ENCODE measurements around the gene HOXB9. TPM values are rescaled to one million over a fixed set of nuclear protein-coding genes. Genes with fewer than 3 reads are reported as not detected.
A peak's percentile ranks its signal among the peaks of the same experiment; 100 is the strongest.

Gene HOXB9
- total and polyA plus RNA-seq, 9 of the 15 experiments (the other 6 are each of a cell fraction or from before 2014, with no cell fraction given), result 3.1 to 196 (median 77.6) TPM

- in situ Hi-C loops (cut with MboI), result no loop called here
- H3K4me3 ChIP-seq, result peak overlapping the region; percentile 56
These were observed 19.6 kb upstream of the HOXB9 start for GRCh38 chr17:48645639-48646182.

More at GRCh38 chr17:48645639-48646182, 19.6 kb upstream of the HOXB9 start:
- intact Hi-C loops (cut with micrococcal nuclease), result no loop called here
- peaks cover 9 to 35% of the 10 kb centered on the region in 2 experiments; a peak in 4 of 5 replicates for H3K4me1 ChIP-seq (replicated peaks in 1 of 2; ENCODE audit: control insufficient read depth in 2 of 2, insufficient read depth in 2 of 2, low read length in 2 of 2)
- H3K27ac ChIP-seq (ENCODE audit: extremely low read depth, low read depth, low read length), result peak overlapping the region; percentile 78
- WGBS (ENCODE audit: insufficient coverage, low coverage, missing lambda C conversion rate), result 45% methylated on average over 13 of the region's 14 CpGs
- no peak for DNase-seq (ENCODE audit: extremely low read depth in 1 of 4, low spot score in 3 of 4)
- H3K79me2 ChIP-seq (ENCODE audit: control insufficient read depth, insufficient read depth, low read length), result peaks cover 35% of the 10 kb centered on the region
- ChIA-PET CTCF (ENCODE audit: low intra/inter-chr PET ratio) (no interaction called here), POLR2A (interaction anchor here (1.2 to 1.3 kb wide), 2 partner anchors 10 to 18 kb away, joined by 3 read pairs; no protein-coding TSS in a partner anchor)
- peak overlapping the region; percentile 70 to 93 for H3K9ac ChIP-seq (ENCODE audit: insufficient read depth in 1 of 2, low read depth in 2 of 2, low read length in 2 of 2)
- no peaks in the 10 kb centered on the region for H3K27me3 ChIP-seq (ENCODE audit: control insufficient read depth in 2 of 2, insufficient read depth in 2 of 2, low read length in 2 of 2)
- ATAC-seq, result no peak; the same call in 1 of the 3 replicates
- H3K9me1 ChIP-seq (ENCODE audit: control insufficient read depth, insufficient read depth, low read length), result no peaks in the 10 kb centered on the region
- TF ChIP-seq NFE2 (IDR thresholded peaks at IDR 0.05; ENCODE audit: low read depth) (no peak), YY1 (IDR thresholded peaks at IDR 0.05; ENCODE audit: borderline replicate concordance in 1 of 3, control insufficient read depth in 1 of 3, extremely low read depth in 1 of 3, insufficient read depth in 3 of 3, insufficient read length in 1 of 3, insufficient replicate concordance in 2 of 3, low read depth in 1 of 3, low read length in 2 of 3) (peak in 1 of 3 experiments; percentile 18)
- TF ChIP-seq, protein P1, sequence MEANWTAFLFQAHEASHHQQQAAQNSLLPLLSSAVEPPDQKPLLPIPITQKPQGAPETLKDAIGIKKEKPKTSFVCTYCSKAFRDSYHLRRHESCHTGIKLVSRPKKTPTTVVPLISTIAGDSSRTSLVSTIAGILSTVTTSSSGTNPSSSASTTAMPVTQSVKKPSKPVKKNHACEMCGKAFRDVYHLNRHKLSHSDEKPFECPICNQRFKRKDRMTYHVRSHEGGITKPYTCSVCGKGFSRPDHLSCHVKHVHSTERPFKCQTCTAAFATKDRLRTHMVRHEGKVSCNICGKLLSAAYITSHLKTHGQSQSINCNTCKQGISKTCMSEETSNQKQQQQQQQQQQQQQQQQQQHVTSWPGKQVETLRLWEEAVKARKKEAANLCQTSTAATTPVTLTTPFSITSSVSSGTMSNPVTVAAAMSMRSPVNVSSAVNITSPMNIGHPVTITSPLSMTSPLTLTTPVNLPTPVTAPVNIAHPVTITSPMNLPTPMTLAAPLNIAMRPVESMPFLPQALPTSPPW (CRISPR knock-in tag; IDR thresholded peaks at IDR 0.05), result peak; percentile 18; the same call in 1 of the 2 replicates
- FAIRE-seq, result no peak
- H3K9me3 ChIP-seq (replicated peaks; ENCODE audit: control insufficient read depth, insufficient read depth, low read depth, low read length), result no peaks in the 10 kb centered on the region
- peak overlapping the region; percentile 98 for H2AFZ ChIP-seq (ENCODE audit: low read depth, low read length)
- TSS peak; percentile 45 for BruUV-seq (replicated peaks)
- peak overlapping the region; percentile 73 for H3K4me2 ChIP-seq (ENCODE audit: insufficient read depth, low read length)
- H3K36me3 ChIP-seq (ENCODE audit: control insufficient read depth, insufficient read depth, low read length), result no peaks in the 10 kb centered on the region
- no peaks in the 10 kb centered on the region for H4K20me1 ChIP-seq (replicated peaks; ENCODE audit: control insufficient read depth, insufficient read depth, low read length)

Data from K562 (cell line).